Stimulated activated naive CD8-positive, alpha-beta T cell treated with anti-CD3 and anti-CD28 coated beads, Interleukin-15, Interleukin-2, amounts not matched to agents 100 ng/mL and 50 ng/mL, for 24 hours (primary cell): ENCODE measurements around the gene TBC1D4.

Source experiments
- H3K27ac Mint-ChIP-seq: one replicate; pipeline ENCODE4 v1.8.0; 2021; ENCODE audit warnings: mild to moderate bottlenecking, mixed read lengths
- H3K27me3 Mint-ChIP-seq: one replicate; pipeline ENCODE4 v1.8.0; 2021; ENCODE audit warnings: mixed read lengths
- H3K36me3 Mint-ChIP-seq: one replicate; pipeline ENCODE4 v1.8.0; 2021; ENCODE audit warnings: low read depth, mixed read lengths
- H3K4me1 Mint-ChIP-seq: one replicate; pipeline ENCODE4 v1.8.0; 2021; ENCODE audit warnings: low read depth, mixed read lengths
- H3K4me3 Mint-ChIP-seq: one replicate; pipeline ENCODE4 v1.8.0; 2021; ENCODE audit warnings: mild to moderate bottlenecking, mixed read lengths
- H3K9me3 Mint-ChIP-seq: one replicate; pipeline ENCODE4 v1.8.0; 2021; ENCODE audit warnings: mixed read lengths

TBC1D4 gene

GRCh38 chr13:75405976-75406703 lies 75.8 kb downstream of the TBC1D4 start:
- peaks cover 2% of the 10 kb centered on the region for H3K27me3 Mint-ChIP-seq
- no peak overlapping the region for H3K4me3 Mint-ChIP-seq
- H3K4me1 Mint-ChIP-seq, result no peaks in the 10 kb centered on the region
- no peak overlapping the region for H3K27ac Mint-ChIP-seq
- H3K9me3 Mint-ChIP-seq, result no peaks in the 10 kb centered on the region
- no peaks in the 10 kb centered on the region for H3K36me3 Mint-ChIP-seq

GRCh38 chr13:75404726-75405125 lies 77.2 kb downstream of the TBC1D4 start:
- Mint-ChIP-seq H3K36me3 (no peaks in the 10 kb centered on the region), H3K4me3 (no peak overlapping the region), H3K27me3 (peaks cover 4% of the 10 kb centered on the region), H3K9me3 (no peaks in the 10 kb centered on the region), H3K27ac (no peak overlapping the region), H3K4me1 (no peaks in the 10 kb centered on the region)

- Mint-ChIP-seq H3K27me3 (peaks cover 4% of the 10 kb centered on the region), H3K4me3 (no peak overlapping the region), H3K4me1 (no peaks in the 10 kb centered on the region), H3K9me3 (no peaks in the 10 kb centered on the region), H3K27ac (no peak overlapping the region), H3K36me3 (no peaks in the 10 kb centered on the region)
Measured at GRCh38 chr13:75402787-75403186, 79.2 kb downstream of the TBC1D4 start.

GRCh38 chr13:75400775-75401174 lies 81.2 kb downstream of the TBC1D4 start:
- Mint-ChIP-seq H3K9me3 (peaks cover 6% of the 10 kb centered on the region), H3K36me3 (no peaks in the 10 kb centered on the region), H3K4me3 (no peak overlapping the region), H3K4me1 (no peaks in the 10 kb centered on the region), H3K27me3 (peaks cover 4% of the 10 kb centered on the region), H3K27ac (no peak overlapping the region)

- Mint-ChIP-seq H3K36me3 (no peaks in the 10 kb centered on the region), H3K4me3 (no peak overlapping the region), H3K9me3 (peaks cover 6% of the 10 kb centered on the region), H3K27ac (no peak overlapping the region), H3K27me3 (peaks cover 4% of the 10 kb centered on the region), H3K4me1 (no peaks in the 10 kb centered on the region)
Measured at GRCh38 chr13:75399879-75400217, 82.1 kb downstream of the TBC1D4 start.

- no peaks in the 10 kb centered on the region for H3K4me1 Mint-ChIP-seq
- H3K4me3 Mint-ChIP-seq, result no peak overlapping the region
- H3K36me3 Mint-ChIP-seq, result no peaks in the 10 kb centered on the region
- no peak overlapping the region for H3K27ac Mint-ChIP-seq
- H3K27me3 Mint-ChIP-seq, result peaks cover 4% of the 10 kb centered on the region
- H3K9me3 Mint-ChIP-seq, result peaks cover 6% of the 10 kb centered on the region
Measured at GRCh38 chr13:75399168-75399878, 82.6 kb downstream of the TBC1D4 start.

- Mint-ChIP-seq H3K27ac (no peak overlapping the region), H3K36me3 (no peaks in the 10 kb centered on the region), H3K4me1 (no peaks in the 10 kb centered on the region), H3K9me3 (peaks cover 6% of the 10 kb centered on the region), H3K4me3 (no peak overlapping the region), H3K27me3 (peaks cover 4% of the 10 kb centered on the region)
Measured at GRCh38 chr13:75398072-75398471, 83.9 kb downstream of the TBC1D4 start.

GRCh38 chr13:75395901-75396300 lies 86.1 kb downstream of the TBC1D4 start:
- H3K27ac Mint-ChIP-seq, result no peak overlapping the region
- no peaks in the 10 kb centered on the region for H3K4me1 Mint-ChIP-seq
- no peaks in the 10 kb centered on the region for H3K36me3 Mint-ChIP-seq
- no peak overlapping the region for H3K4me3 Mint-ChIP-seq
- H3K27me3 Mint-ChIP-seq, result no peaks in the 10 kb centered on the region
- H3K9me3 Mint-ChIP-seq, result peaks cover 6% of the 10 kb centered on the region

- H3K4me3 Mint-ChIP-seq, result no peak overlapping the region
- H3K36me3 Mint-ChIP-seq, result no peaks in the 10 kb centered on the region
- no peaks in the 10 kb centered on the region for H3K4me1 Mint-ChIP-seq
- peaks cover 3% of the 10 kb centered on the region for H3K27me3 Mint-ChIP-seq
- no peak overlapping the region for H3K27ac Mint-ChIP-seq
- peaks cover 6% of the 10 kb centered on the region for H3K9me3 Mint-ChIP-seq
Measured at GRCh38 chr13:75395066-75395465, 86.9 kb downstream of the TBC1D4 start.

GRCh38 chr13:75393839-75394520 lies 88.0 kb downstream of the TBC1D4 start:
- Mint-ChIP-seq H3K27me3 (peaks cover 3% of the 10 kb centered on the region), H3K9me3 (peaks cover 6% of the 10 kb centered on the region)

GRCh38 chr13:75391432-75392100 lies 90.4 kb downstream of the TBC1D4 start:
- peaks cover 7% of the 10 kb centered on the region for H3K4me1 Mint-ChIP-seq
- no peak overlapping the region for H3K27ac Mint-ChIP-seq
- no peaks in the 10 kb centered on the region for H3K36me3 Mint-ChIP-seq
- peaks cover 3% of the 10 kb centered on the region for H3K27me3 Mint-ChIP-seq
- H3K9me3 Mint-ChIP-seq, result no peaks in the 10 kb centered on the region
- no peak overlapping the region for H3K4me3 Mint-ChIP-seq

More at GRCh38 chr13:75393839-75394520, 88.0 kb downstream of the TBC1D4 start:
- H3K27ac Mint-ChIP-seq, result no peak overlapping the region
- H3K36me3 Mint-ChIP-seq, result no peaks in the 10 kb centered on the region
- no peak overlapping the region for H3K4me3 Mint-ChIP-seq
- H3K4me1 Mint-ChIP-seq, result no peaks in the 10 kb centered on the region

GRCh38 chr13:75390229-75390628 lies 91.7 kb downstream of the TBC1D4 start:
- Mint-ChIP-seq H3K36me3 (no peaks in the 10 kb centered on the region), H3K4me1 (peaks cover 12% of the 10 kb centered on the region), H3K27ac (no peak overlapping the region), H3K27me3 (peaks cover 3% of the 10 kb centered on the region), H3K4me3 (no peak overlapping the region), H3K9me3 (no peaks in the 10 kb centered on the region)

GRCh38 chr13:75385708-75386083 lies 96.3 kb downstream of the TBC1D4 start:
- Mint-ChIP-seq H3K27me3 (peaks cover 3% of the 10 kb centered on the region), H3K4me1 (peaks cover 16% of the 10 kb centered on the region), H3K9me3 (no peaks in the 10 kb centered on the region), H3K36me3 (no peaks in the 10 kb centered on the region), H3K27ac (no peak overlapping the region), H3K4me3 (no peak overlapping the region)

- no peaks in the 10 kb centered on the region for H3K36me3 Mint-ChIP-seq
- H3K4me3 Mint-ChIP-seq, result no peak overlapping the region
- H3K27me3 Mint-ChIP-seq, result no peaks in the 10 kb centered on the region
- H3K27ac Mint-ChIP-seq, result no peak overlapping the region
- H3K9me3 Mint-ChIP-seq, result no peaks in the 10 kb centered on the region
- H3K4me1 Mint-ChIP-seq, result peaks cover 16% of the 10 kb centered on the region
Measured at GRCh38 chr13:75384879-75385707, 96.9 kb downstream of the TBC1D4 start.
